ENCODE data around the gene WDR90.

Gene WDR90

GRCh38 chr16:704047-704446 lies 54.9 kb downstream of the WDR90 start:
- TF ChIP-seq, protein P1, sequence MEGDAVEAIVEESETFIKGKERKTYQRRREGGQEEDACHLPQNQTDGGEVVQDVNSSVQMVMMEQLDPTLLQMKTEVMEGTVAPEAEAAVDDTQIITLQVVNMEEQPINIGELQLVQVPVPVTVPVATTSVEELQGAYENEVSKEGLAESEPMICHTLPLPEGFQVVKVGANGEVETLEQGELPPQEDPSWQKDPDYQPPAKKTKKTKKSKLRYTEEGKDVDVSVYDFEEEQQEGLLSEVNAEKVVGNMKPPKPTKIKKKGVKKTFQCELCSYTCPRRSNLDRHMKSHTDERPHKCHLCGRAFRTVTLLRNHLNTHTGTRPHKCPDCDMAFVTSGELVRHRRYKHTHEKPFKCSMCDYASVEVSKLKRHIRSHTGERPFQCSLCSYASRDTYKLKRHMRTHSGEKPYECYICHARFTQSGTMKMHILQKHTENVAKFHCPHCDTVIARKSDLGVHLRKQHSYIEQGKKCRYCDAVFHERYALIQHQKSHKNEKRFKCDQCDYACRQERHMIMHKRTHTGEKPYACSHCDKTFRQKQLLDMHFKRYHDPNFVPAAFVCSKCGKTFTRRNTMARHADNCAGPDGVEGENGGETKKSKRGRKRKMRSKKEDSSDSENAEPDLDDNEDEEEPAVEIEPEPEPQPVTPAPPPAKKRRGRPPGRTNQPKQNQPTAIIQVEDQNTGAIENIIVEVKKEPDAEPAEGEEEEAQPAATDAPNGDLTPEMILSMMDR (IDR thresholded peaks at IDR 0.05; ENCODE audit: low read depth, low read length) = no peak
- H3K4me3 ChIP-seq (ENCODE audit: low read depth, low read length) = no peak overlapping the region
- no peak for DNase-seq (ENCODE audit: low read depth, low spot score)
- in situ Hi-C loops (cut with HindIII; ENCODE audit: low sequenced_read_pairs) = no loop called here

GRCh38 chr16:704552-705380 lies 55.6 kb downstream of the WDR90 start:
- no peak overlapping the region for H3K4me3 ChIP-seq (ENCODE audit: low read depth, low read length)
- in situ Hi-C loops (cut with HindIII; ENCODE audit: low sequenced_read_pairs) = no loop called here
- no peak for DNase-seq (ENCODE audit: low read depth, low spot score)
- TF ChIP-seq, protein P1 (IDR thresholded peaks at IDR 0.05; ENCODE audit: low read depth, low read length) = no peak

DNA sequence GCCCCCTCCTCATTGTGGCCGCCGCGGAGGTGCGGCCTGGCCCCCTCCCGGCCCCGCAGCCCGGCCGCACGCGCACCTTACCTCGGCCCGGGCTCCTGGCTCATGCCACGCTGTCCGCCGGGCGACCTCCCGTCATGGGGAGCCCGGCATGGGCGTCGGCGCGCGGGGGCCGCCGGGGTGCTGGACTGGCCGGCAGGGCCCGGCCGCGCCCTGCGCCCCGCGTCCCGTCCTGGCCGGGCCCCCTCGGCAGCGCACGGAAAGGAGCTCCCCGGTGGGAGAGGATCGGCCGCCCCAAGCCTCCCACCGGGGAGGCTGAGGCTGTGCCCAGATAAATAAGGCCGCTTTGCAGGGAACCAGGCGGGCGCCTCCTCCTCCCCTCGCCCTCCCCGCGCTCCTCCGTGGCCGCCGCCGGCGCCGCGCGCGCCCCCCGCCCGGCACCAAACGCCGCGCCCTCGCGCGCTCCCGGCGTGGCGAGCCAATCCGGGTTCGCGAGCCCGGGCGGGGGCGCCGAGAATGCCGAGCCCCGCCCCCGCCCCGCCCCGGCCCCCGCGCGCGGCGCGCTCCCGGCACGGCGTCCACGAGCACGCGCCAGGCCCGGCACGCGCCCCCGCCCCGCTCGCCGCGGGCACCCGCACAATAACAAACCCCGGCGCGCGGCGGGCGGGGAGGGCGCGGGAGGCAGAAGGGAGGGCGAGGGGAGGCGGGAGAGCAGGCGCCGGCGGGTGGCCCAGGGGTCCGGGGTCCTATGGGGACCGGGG lies 56.4 kb downstream of the WDR90 start, which contains the start of gene FBXL16:
Gene FBXL16, minus strand, starts transcription at position 371 of the 758 bp plus-strand sequence. CDS start 8,396 bp downstream, outside the sequence.
- in situ Hi-C loops (cut with HindIII; ENCODE audit: low sequenced_read_pairs) = no loop called here
- DNase-seq (ENCODE audit: low read depth, low spot score) = no peak
- H3K4me3 ChIP-seq (ENCODE audit: low read depth, low read length) = no peak within 1 kb of the TSS
- TF ChIP-seq, protein P1 (IDR thresholded peaks at IDR 0.05; ENCODE audit: low read depth, low read length) = no peak

GRCh38 chr16:706189-707061 lies 57.3 kb downstream of the WDR90 start:
- TF ChIP-seq, protein P1 (IDR thresholded peaks at IDR 0.05; ENCODE audit: low read depth, low read length) = no peak

DNA sequence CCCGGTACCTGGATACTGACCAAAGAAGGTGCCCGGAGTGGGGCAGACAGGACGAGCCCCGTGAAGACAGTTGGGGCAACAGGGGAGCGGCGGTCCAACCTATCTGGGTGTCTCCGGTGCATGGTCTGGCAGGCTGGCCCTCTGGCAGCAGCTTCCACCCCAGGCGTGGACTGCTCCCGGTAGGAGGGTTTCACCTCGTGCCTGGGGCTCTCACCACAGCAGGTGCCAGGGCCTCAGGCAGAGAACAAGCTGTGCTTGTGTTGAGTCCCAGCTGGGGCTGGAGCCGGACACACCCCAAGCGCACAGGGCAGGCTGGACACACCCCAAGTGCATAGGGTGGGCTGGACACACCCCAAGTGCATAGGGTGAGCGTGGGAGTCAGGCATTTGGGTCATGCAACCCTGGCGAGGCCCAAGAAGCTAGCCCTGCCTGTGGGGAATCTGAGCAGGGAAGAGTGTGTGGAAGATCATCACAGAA lies 57.9 kb downstream of the WDR90 start:
- DNase-seq (ENCODE audit: low read depth, low spot score) = no peak
- no peak overlapping the region for H3K4me3 ChIP-seq (ENCODE audit: low read depth, low read length)
- TF ChIP-seq, protein P1 (IDR thresholded peaks at IDR 0.05; ENCODE audit: low read depth, low read length) = no peak
- in situ Hi-C loops (cut with HindIII; ENCODE audit: low sequenced_read_pairs) = no loop called here

More at GRCh38 chr16:706189-707061, 57.3 kb downstream of the WDR90 start:
- in situ Hi-C loops (cut with HindIII; ENCODE audit: low sequenced_read_pairs) = no loop called here
- H3K4me3 ChIP-seq (ENCODE audit: low read depth, low read length) = no peak overlapping the region
- no peak for DNase-seq (ENCODE audit: low read depth, low spot score)

GRCh38 chr16:708019-708418 lies 58.9 kb downstream of the WDR90 start:
- TF ChIP-seq, protein P1 (IDR thresholded peaks at IDR 0.05; ENCODE audit: low read depth, low read length) = no peak

More at GRCh38 chr16:708019-708418, 58.9 kb downstream of the WDR90 start:
- DNase-seq (ENCODE audit: low read depth, low spot score) = no peak
- no peak overlapping the region for H3K4me3 ChIP-seq (ENCODE audit: low read depth, low read length)
- in situ Hi-C loops (cut with HindIII; ENCODE audit: low sequenced_read_pairs) = no loop called here
